HTERT RPE-1 (cell line): Measurements from ENCODE around the gene IRF2BP2.
"Not testable (repeated sequence)": the region's sequence is repeated elsewhere in the genome, so short reads cannot be mapped to it uniquely, and the experiment has no call there.

Experiments used
- in situ Hi-C: fragments of 300-500 bp; cut with MboI; formaldehyde crosslinking; loops from 4 replicates; pipeline ENCODE4 v1.14.3; 2020; ENCODE audit warnings: low sequenced_read_pairs

Gene IRF2BP2

GRCh38 chr1:234602334-234603220, 7.4 kb downstream of the IRF2BP2 start:
- in situ Hi-C loops: no loop called here

GRCh38 chr1:234601301-234602017, 8.5 kb downstream of the IRF2BP2 start:
- in situ Hi-C loops: no loop called here

- in situ Hi-C loops: no loop called here
These were observed 9.3 kb downstream of the IRF2BP2 start for GRCh38 chr1:234600418-234601281.

- in situ Hi-C loops: no loop called here
These were observed 10.2 kb downstream of the IRF2BP2 start for GRCh38 chr1:234599617-234600417.

- in situ Hi-C loops: no loop called here
These were observed 10.9 kb downstream of the IRF2BP2 start for GRCh38 chr1:234598974-234599616.

- in situ Hi-C loops: no loop called here
These were observed 12.1 kb downstream of the IRF2BP2 start for GRCh38 chr1:234597894-234598293.

GRCh38 chr1:234595899-234596298, 14.1 kb downstream of the IRF2BP2 start:
- in situ Hi-C loops: no loop called here

GRCh38 chr1:234594575-234594974, 15.4 kb downstream of the IRF2BP2 start:
- in situ Hi-C loops: not testable (repeated sequence)

- in situ Hi-C loops: no loop called here
These were observed 16.0 kb downstream of the IRF2BP2 start for GRCh38 chr1:234593771-234594504.

GRCh38 chr1:234593109-234593508, 16.9 kb downstream of the IRF2BP2 start:
- in situ Hi-C loops: no loop called here

- in situ Hi-C loops: no loop called here
These were observed 17.7 kb downstream of the IRF2BP2 start for GRCh38 chr1:234592240-234592639.

GRCh38 chr1:234591131-234591530, 18.8 kb downstream of the IRF2BP2 start:
- in situ Hi-C loops: no loop called here

GRCh38 chr1:234589854-234590620, 19.9 kb downstream of the IRF2BP2 start:
- in situ Hi-C loops: no loop called here

- in situ Hi-C loops: no loop called here
These were observed 20.7 kb downstream of the IRF2BP2 start for GRCh38 chr1:234589064-234589800.

- in situ Hi-C loops: no loop called here
These were observed 21.6 kb downstream of the IRF2BP2 start for GRCh38 chr1:234588386-234588785.

- in situ Hi-C loops: no loop called here
These were observed 23.0 kb downstream of the IRF2BP2 start for GRCh38 chr1:234586892-234587485.

GRCh38 chr1:234586304-234586703, 23.7 kb downstream of the IRF2BP2 start:
- in situ Hi-C loops: no loop called here
